ENCODE data around the gene LAMC3. TPM values are rescaled to one million over a fixed set of nuclear protein-coding genes. Genes with fewer than 3 reads are reported as not detected.

The LAMC3 gene
- total RNA-seq, 1 donor from 2014 or later, result 1.6 TPM

GRCh38 chr9:130994135-130995085 lies 14.6 kb upstream of the LAMC3 start:
- no peak for DNase-seq (ENCODE audit: low spot score in 2 of 2)

GRCh38 chr9:130995086-130996011 lies 13.6 kb upstream of the LAMC3 start:
- Histone ChIP-seq H3K4me3 (no peak overlapping the region), H3K36me3 (no peaks in the 10 kb centered on the region), H3K27me3 (no peaks in the 10 kb centered on the region), H3K9me3 (no peaks in the 10 kb centered on the region), H3K4me1 (no peaks in the 10 kb centered on the region), H3K27ac (no peak overlapping the region)
- intact Hi-C loops (cut with DNase I), result no loop called here
- TF ChIP-seq, protein P1, sequence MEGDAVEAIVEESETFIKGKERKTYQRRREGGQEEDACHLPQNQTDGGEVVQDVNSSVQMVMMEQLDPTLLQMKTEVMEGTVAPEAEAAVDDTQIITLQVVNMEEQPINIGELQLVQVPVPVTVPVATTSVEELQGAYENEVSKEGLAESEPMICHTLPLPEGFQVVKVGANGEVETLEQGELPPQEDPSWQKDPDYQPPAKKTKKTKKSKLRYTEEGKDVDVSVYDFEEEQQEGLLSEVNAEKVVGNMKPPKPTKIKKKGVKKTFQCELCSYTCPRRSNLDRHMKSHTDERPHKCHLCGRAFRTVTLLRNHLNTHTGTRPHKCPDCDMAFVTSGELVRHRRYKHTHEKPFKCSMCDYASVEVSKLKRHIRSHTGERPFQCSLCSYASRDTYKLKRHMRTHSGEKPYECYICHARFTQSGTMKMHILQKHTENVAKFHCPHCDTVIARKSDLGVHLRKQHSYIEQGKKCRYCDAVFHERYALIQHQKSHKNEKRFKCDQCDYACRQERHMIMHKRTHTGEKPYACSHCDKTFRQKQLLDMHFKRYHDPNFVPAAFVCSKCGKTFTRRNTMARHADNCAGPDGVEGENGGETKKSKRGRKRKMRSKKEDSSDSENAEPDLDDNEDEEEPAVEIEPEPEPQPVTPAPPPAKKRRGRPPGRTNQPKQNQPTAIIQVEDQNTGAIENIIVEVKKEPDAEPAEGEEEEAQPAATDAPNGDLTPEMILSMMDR (IDR thresholded peaks at IDR 0.05), result no peak
- no peak for DNase-seq (ENCODE audit: low spot score in 2 of 2)

More at GRCh38 chr9:130994135-130995085, 14.6 kb upstream of the LAMC3 start:
- Histone ChIP-seq H3K9me3 (no peaks in the 10 kb centered on the region), H3K27ac (no peak overlapping the region), H3K27me3 (no peaks in the 10 kb centered on the region), H3K36me3 (no peaks in the 10 kb centered on the region), H3K4me3 (no peak overlapping the region), H3K4me1 (no peaks in the 10 kb centered on the region)
- intact Hi-C loops (cut with DNase I), result no loop called here
- TF ChIP-seq, protein P1 (IDR thresholded peaks at IDR 0.05), result no peak

GRCh38 chr9:130996205-130996604 lies 12.8 kb upstream of the LAMC3 start:
- no peak overlapping the region for H3K4me3 ChIP-seq
- intact Hi-C loops (cut with DNase I), result no loop called here
- no peaks in the 10 kb centered on the region for H3K36me3 ChIP-seq
- no peaks in the 10 kb centered on the region for H3K27me3 ChIP-seq
- no peak overlapping the region for H3K27ac ChIP-seq
- H3K4me1 ChIP-seq, result no peaks in the 10 kb centered on the region
- TF ChIP-seq, protein P1 (IDR thresholded peaks at IDR 0.05), result no peak
- DNase-seq (ENCODE audit: low spot score in 2 of 2), result no peak
- no peaks in the 10 kb centered on the region for H3K9me3 ChIP-seq

DNA sequence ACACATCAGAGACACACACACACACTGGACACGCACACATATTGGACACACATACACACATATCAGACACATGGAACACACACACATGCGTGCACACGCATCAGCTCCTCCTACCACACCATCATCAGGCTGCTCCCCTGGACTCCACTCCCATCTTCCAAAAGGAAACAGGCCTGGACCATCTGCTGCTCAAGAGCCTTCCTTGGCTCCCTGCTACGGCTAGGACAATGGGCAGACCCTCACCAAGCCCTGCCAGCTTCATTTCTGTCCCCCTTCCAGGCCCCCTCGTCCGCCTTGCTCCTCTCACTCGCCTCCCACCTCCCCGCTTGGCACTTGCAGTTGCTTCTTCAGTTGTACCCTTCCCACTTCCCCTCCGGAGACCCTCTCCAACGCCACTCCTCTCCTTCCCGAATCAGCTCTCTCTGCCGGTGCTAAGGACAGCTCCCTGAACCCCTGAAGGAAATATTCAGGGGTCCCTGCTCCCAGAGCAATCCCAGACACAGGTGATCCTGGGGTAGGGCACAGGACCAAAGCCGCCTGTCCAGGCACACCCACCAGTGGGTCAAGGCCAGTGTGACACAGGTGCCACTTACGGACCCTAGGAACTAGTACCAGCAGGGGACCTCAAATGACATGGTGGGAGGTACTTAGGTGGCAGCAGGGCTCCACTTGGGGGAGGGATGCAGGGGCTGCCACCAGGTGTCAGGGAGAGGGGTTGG lies 12.1 kb upstream of the LAMC3 start:
- no peak for DNase-seq (ENCODE audit: low spot score in 2 of 2)
- Histone ChIP-seq H3K9me3 (no peaks in the 10 kb centered on the region), H3K36me3 (no peaks in the 10 kb centered on the region), H3K4me3 (no peak overlapping the region), H3K27ac (no peak overlapping the region), H3K27me3 (no peaks in the 10 kb centered on the region), H3K4me1 (no peaks in the 10 kb centered on the region)
- intact Hi-C loops (cut with DNase I), result no loop called here
- TF ChIP-seq, protein P1 (IDR thresholded peaks at IDR 0.05), result no peak

DNA sequence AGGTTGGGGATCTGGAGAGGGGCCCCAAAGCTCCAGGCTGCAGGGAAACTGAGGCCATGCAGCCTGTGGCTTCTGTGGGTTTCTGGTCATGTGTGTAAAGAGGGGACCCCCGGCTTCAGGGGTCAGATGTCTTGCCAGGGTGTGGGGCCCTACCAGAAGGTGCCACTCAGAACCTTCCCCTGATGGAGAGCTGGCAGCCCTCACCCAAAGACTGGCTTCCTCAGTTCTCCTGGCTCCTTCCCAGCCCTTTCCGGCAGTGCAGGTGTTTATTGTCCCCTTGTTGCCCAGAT lies 11.6 kb upstream of the LAMC3 start:
- intact Hi-C loops (cut with DNase I), result no loop called here
- Histone ChIP-seq H3K4me3 (no peak overlapping the region), H3K36me3 (no peaks in the 10 kb centered on the region), H3K27ac (no peak overlapping the region), H3K27me3 (no peaks in the 10 kb centered on the region), H3K4me1 (no peaks in the 10 kb centered on the region), H3K9me3 (no peaks in the 10 kb centered on the region)
- TF ChIP-seq, protein P1 (IDR thresholded peaks at IDR 0.05), result no peak
- no peak for DNase-seq (ENCODE audit: low spot score in 2 of 2)
